ENCODE data around the gene MED16. TPM values are rescaled to one million over a fixed set of nuclear protein-coding genes. Genes with fewer than 3 reads are reported as not detected.

Gene MED16
- total and polyA plus RNA-seq, 12 donors = 5.3 to 139 (median 62.6) TPM

- TF ChIP-seq, protein P1, sequence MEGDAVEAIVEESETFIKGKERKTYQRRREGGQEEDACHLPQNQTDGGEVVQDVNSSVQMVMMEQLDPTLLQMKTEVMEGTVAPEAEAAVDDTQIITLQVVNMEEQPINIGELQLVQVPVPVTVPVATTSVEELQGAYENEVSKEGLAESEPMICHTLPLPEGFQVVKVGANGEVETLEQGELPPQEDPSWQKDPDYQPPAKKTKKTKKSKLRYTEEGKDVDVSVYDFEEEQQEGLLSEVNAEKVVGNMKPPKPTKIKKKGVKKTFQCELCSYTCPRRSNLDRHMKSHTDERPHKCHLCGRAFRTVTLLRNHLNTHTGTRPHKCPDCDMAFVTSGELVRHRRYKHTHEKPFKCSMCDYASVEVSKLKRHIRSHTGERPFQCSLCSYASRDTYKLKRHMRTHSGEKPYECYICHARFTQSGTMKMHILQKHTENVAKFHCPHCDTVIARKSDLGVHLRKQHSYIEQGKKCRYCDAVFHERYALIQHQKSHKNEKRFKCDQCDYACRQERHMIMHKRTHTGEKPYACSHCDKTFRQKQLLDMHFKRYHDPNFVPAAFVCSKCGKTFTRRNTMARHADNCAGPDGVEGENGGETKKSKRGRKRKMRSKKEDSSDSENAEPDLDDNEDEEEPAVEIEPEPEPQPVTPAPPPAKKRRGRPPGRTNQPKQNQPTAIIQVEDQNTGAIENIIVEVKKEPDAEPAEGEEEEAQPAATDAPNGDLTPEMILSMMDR (IDR thresholded peaks at IDR 0.05) = no peak
- TF ChIP-seq POLR2A (IDR thresholded peaks at IDR 0.05) = no peak
- H3K27ac ChIP-seq = no peak overlapping the region
- peaks cover 3 to 10% of the 10 kb centered on the region in 2 donors for H3K4me1 ChIP-seq (replicated peaks in 1 of 2)
- DNase-seq = no peak
- H3K4me3 ChIP-seq = no peak overlapping the region
- no peaks in the 10 kb centered on the region for H3K9me3 ChIP-seq (replicated peaks in 1 of 3)
- WGBS, 4 donors = 93 to 98% (median 97%) methylated on average over 5 to 7 of the region's 7 CpGs
- no peaks in the 10 kb centered on the region for H3K36me3 ChIP-seq (replicated peaks in 1 of 2)
- H3K27me3 ChIP-seq = no peaks in the 10 kb centered on the region
- intact Hi-C loops (cut with DNase I) = no loop called here
Measured at GRCh38 chr19:906480-906879, 13.5 kb upstream of the MED16 start.

GRCh38 chr19:904545-904944 lies 11.6 kb upstream of the MED16 start:
- no peak overlapping the region for H3K4me3 ChIP-seq
- H3K4me1 ChIP-seq (replicated peaks in 1 of 2) = peaks cover 3 to 10% of the 10 kb centered on the region in 2 donors
- no peaks in the 10 kb centered on the region for H3K36me3 ChIP-seq (replicated peaks in 1 of 2)
- 93 to 95% (median 93%) methylated on average over 8 of the region's 8 CpGs for WGBS, 4 donors
- intact Hi-C loops (cut with DNase I) = no loop called here
- no peak for DNase-seq
- no peak overlapping the region for H3K27ac ChIP-seq
- H3K27me3 ChIP-seq = no peaks in the 10 kb centered on the region
- TF ChIP-seq POLR2A (IDR thresholded peaks at IDR 0.05) = no peak
- TF ChIP-seq, protein P1 (IDR thresholded peaks at IDR 0.05) = no peak
- no peaks in the 10 kb centered on the region for H3K9me3 ChIP-seq (replicated peaks in 1 of 3)

GRCh38 chr19:903266-903797 lies 10.3 kb upstream of the MED16 start:
- Histone ChIP-seq H3K27me3 (no peaks in the 10 kb centered on the region), H3K27ac (no peak overlapping the region), H3K4me3 (no peak overlapping the region), H3K9me3 (replicated peaks in 1 of 3) (no peaks in the 10 kb centered on the region), H3K36me3 (replicated peaks in 1 of 2) (no peaks in the 10 kb centered on the region), H3K4me1 (replicated peaks in 1 of 2) (peaks cover 3 to 6% of the 10 kb centered on the region in 2 donors)
- DNase-seq = no peak
- 66 to 76% (median 74%) methylated on average over 26 to 32 of the region's 32 CpGs for WGBS, 4 donors
- no peak for TF ChIP-seq POLR2A (IDR thresholded peaks at IDR 0.05)
- TF ChIP-seq, protein P1 (IDR thresholded peaks at IDR 0.05) = no peak
- intact Hi-C loops (cut with DNase I) = no loop called here

- Histone ChIP-seq H3K9me3 (replicated peaks in 1 of 3) (no peaks in the 10 kb centered on the region), H3K27ac (no peak overlapping the region), H3K4me1 (replicated peaks in 1 of 2) (peaks cover 3 to 6% of the 10 kb centered on the region in 2 donors), H3K36me3 (replicated peaks in 1 of 2) (no peaks in the 10 kb centered on the region), H3K27me3 (no peaks in the 10 kb centered on the region), H3K4me3 (no peak overlapping the region)
- WGBS, 4 donors = 56 to 73% (median 71%) methylated on average over 14 of the region's 14 CpGs
- DNase-seq = peak in 1 of 7 donors; percentile 40
- intact Hi-C loops (cut with DNase I) = no loop called here
- TF ChIP-seq, protein P1 (IDR thresholded peaks at IDR 0.05) = no peak
- TF ChIP-seq POLR2A (IDR thresholded peaks at IDR 0.05) = no peak
Measured at GRCh38 chr19:902446-903226, 9.6 kb upstream of the MED16 start.

Measured in adrenal gland (tissue), 12 donors.